IMR-90 (cell line): ENCODE data around the gene FAM20B. TPM values are rescaled to one million over a fixed set of nuclear protein-coding genes. Genes with fewer than 3 reads are reported as not detected.

Experiments used
- ATAC-seq: fragments of 200-7000 bp; cut with Tn5 transposase; 2 replicates; pipeline ENCODE4 v1.9.1; 2020; ENCODE audit warnings: low read depth, mild to moderate bottlenecking, moderate library complexity
- BruUV-seq: library from RNA; stranded (reverse); fragments of 400-500 nt; replicated peaks from 2 replicates; lab custom pipeline; 2021; lab: Mats Ljungman, UMichigan
- CTCF ChIA-PET: fragments of 300-600 bp; formaldehyde crosslinking; extraction: SDS; loops from one replicate; lab custom pipeline; 2021; ENCODE audit warnings: antibody characterized with exemption; lab: Yijun Ruan, JAX
- POLR2A ChIA-PET: fragments of 300-600 bp; sonication (Branson Sonifier 250); formaldehyde crosslinking; loops from one replicate; lab custom pipeline; 2022; ENCODE audit warnings: antibody characterized with exemption; ENCODE audit not compliant: unreplicated experiment; lab: Charles Lee
- DNase-seq: peaks from one replicate; pipeline ENCODE4 v3.0.0; 2013
- H2AFZ ChIP-seq: replicated peaks from 2 replicates; pipeline ENCODE3; 2013; ENCODE audit warnings: low read length, mild to moderate bottlenecking; ENCODE audit not compliant: poor library complexity
- H2AK5ac ChIP-seq: 2 replicates; pipeline ENCODE4 v1.6.1; 2013; ENCODE audit warnings: low read depth, low read length, inconsistent platforms
- H2AK9ac ChIP-seq: replicated peaks from 2 replicates; pipeline ENCODE3; 2013; ENCODE audit warnings: mild to moderate bottlenecking, low read depth, low read length, moderate library complexity; ENCODE audit not compliant: poor library complexity
- H2BK120ac ChIP-seq: 2 replicates; pipeline ENCODE4 v1.6.1; 2013; ENCODE audit warnings: low read depth, low read length, inconsistent platforms
- H2BK15ac ChIP-seq: 3 replicates; pipeline ENCODE4 v1.6.1; 2013; ENCODE audit warnings: low read depth, low read length, inconsistent platforms
- H2BK20ac ChIP-seq: 2 replicates; pipeline ENCODE4 v1.6.1; 2013; ENCODE audit warnings: low read depth, mild to moderate bottlenecking, inconsistent platforms, low read length, moderate library complexity
- H2BK5ac ChIP-seq: 2 replicates; pipeline ENCODE4 v1.6.1; 2013; ENCODE audit warnings: mild to moderate bottlenecking, low read depth, low read length, inconsistent platforms; ENCODE audit not compliant: poor library complexity, severe bottlenecking
- H3K14ac ChIP-seq: replicated peaks from 2 replicates; pipeline ENCODE4 v1.6.1; 2013; ENCODE audit warnings: low read depth, low read length, inconsistent platforms
- H3K18ac ChIP-seq: 2 replicates; pipeline ENCODE4 v1.6.1; 2013; ENCODE audit warnings: low read depth, low read length, control low read depth
- H3K23ac ChIP-seq: 2 replicates; pipeline ENCODE4 v1.6.1; 2013; ENCODE audit warnings: low read depth, low read length, inconsistent platforms
- H3K27ac ChIP-seq: 2 replicates; pipeline ENCODE4 v1.5.1; 2013; ENCODE audit warnings: mild to moderate bottlenecking, control low read depth, low read length; ENCODE audit not compliant: insufficient read depth
- H3K27me3 ChIP-seq: 2 replicates; pipeline ENCODE4 v1.6.1; 2013; ENCODE audit warnings: low read length; ENCODE audit not compliant: control insufficient read depth, insufficient read depth
- H3K36me3 ChIP-seq: 2 replicates; pipeline ENCODE4 v1.6.1; 2013; ENCODE audit warnings: low read length, mixed read lengths; ENCODE audit not compliant: control insufficient read depth, insufficient read depth
- H3K4ac ChIP-seq: 2 replicates; pipeline ENCODE4 v1.6.1; 2013; ENCODE audit warnings: low read depth, low read length, inconsistent platforms
- H3K4me1 ChIP-seq: 2 replicates; pipeline ENCODE4 v1.6.1; 2013; ENCODE audit warnings: low read length, mixed read lengths; ENCODE audit not compliant: control insufficient read depth, insufficient read depth
- H3K4me2 ChIP-seq: 2 replicates; pipeline ENCODE4 v1.6.1; 2013; ENCODE audit warnings: low read depth, mild to moderate bottlenecking, control low read depth, low read length, moderate library complexity
- H3K4me3 ChIP-seq: 2 replicates; pipeline ENCODE4 v1.5.1; 2013; ENCODE audit warnings: low read depth, mild to moderate bottlenecking, control low read depth, low read length, moderate library complexity; ENCODE audit not compliant: insufficient read depth
- H3K56ac ChIP-seq: 2 replicates; pipeline ENCODE4 v1.6.1; 2013; ENCODE audit warnings: low read length, inconsistent platforms; ENCODE audit not compliant: insufficient read depth; ENCODE audit errors: extremely low read depth
- H3K79me1 ChIP-seq, 2 experiments: 2 replicates each; pipeline ENCODE4 v1.6.1; 2013; ENCODE audit warnings: low read length in 2 of 2, inconsistent platforms in 1 of 2, low read depth in 1 of 2
- H3K9ac ChIP-seq: 2 replicates; pipeline ENCODE4 v1.6.1; 2013; ENCODE audit warnings: low read depth, low read length, control low read depth
- H3K9me1 ChIP-seq: 2 replicates; pipeline ENCODE4 v1.6.1; 2013; ENCODE audit warnings: low read length, inconsistent platforms; ENCODE audit not compliant: insufficient read depth
- H3K9me3 ChIP-seq: 2 replicates; pipeline ENCODE4 v1.6.1; 2013; ENCODE audit warnings: low read length; ENCODE audit not compliant: control insufficient read depth, insufficient read depth
- H4K20me1 ChIP-seq: 2 replicates; pipeline ENCODE4 v1.6.1; 2013; ENCODE audit warnings: low read length, inconsistent platforms; ENCODE audit not compliant: insufficient read depth
- H4K5ac ChIP-seq: 2 replicates; pipeline ENCODE4 v1.6.1; 2013; ENCODE audit warnings: mild to moderate bottlenecking, low read depth, low read length, control low read depth
- H4K8ac ChIP-seq, 2 experiments: 2 replicates each; pipeline ENCODE4 v1.6.1; 2013; ENCODE audit warnings: low read depth in 2 of 2, low read length in 2 of 2, control low read depth in 1 of 2, inconsistent platforms in 1 of 2
- H4K91ac ChIP-seq: 2 replicates; pipeline ENCODE4 v1.6.1; 2013; ENCODE audit warnings: low read depth, low read length, inconsistent platforms; ENCODE audit not compliant: insufficient read depth
- CEBPB ChIP-seq: IDR thresholded peaks from 2 replicates; pipeline ENCODE4 v1.6.1; 2012; ENCODE audit warnings: low read depth, low read length, improper control_type of control experiment
- dilution Hi-C: fragments of 300-500 bp; cut with HindIII; formaldehyde crosslinking; loops from one replicate; pipeline ENCODE4 v1.14.3; 2018; ENCODE audit warnings: low sequenced_read_pairs; ENCODE audit not compliant: unreplicated experiment
- in situ Hi-C: fragments of 300-500 bp; cut with MboI; formaldehyde crosslinking; loops from 3 replicates; pipeline ENCODE4 v1.14.3; 2019; ENCODE audit warnings: low sequenced_read_pairs, inconsistent platforms, mixed read lengths
- intact Hi-C: fragments of 100-400 bp; cut with micrococcal nuclease; formaldehyde crosslinking; loops from 2 replicates; pipeline ENCODE4 v1.10.0; 2022
- polyA plus RNA-seq, 3 experiments: library from polyadenylated mRNA; depleted of rRNA; stranded (reverse); fragments of >200 nt; gene quantifications; 2 replicates each; pipeline ENCODE4 v1.2.3, GENCODE V29; 2012; ENCODE audit warnings: low replicate concordance in 1 of 3
- total RNA-seq: library from RNA; depleted of rRNA; stranded (reverse); fragments of >200 nt; gene quantifications from 2 replicates; pipeline ENCODE4 v1.2.3, GENCODE V29; 2012

Gene FAM20B
- total and polyA plus RNA-seq, 2 of the 4 experiments (the other 2 are of a cell fraction): 17.1 to 38.4 TPM

GRCh38 chr1:179047636-179047997 lies 21.9 kb downstream of the FAM20B start:
- ATAC-seq (no peak), DNase-seq (no peak)
- H2BK20ac ChIP-seq: no peak overlapping the region
- H3K56ac ChIP-seq: no peak overlapping the region
- no peak overlapping the region for H3K9ac ChIP-seq
- peaks cover 19 to 33% of the 10 kb centered on the region in 2 experiments for H3K79me1 ChIP-seq
- H4K20me1 ChIP-seq: peaks cover 3% of the 10 kb centered on the region
- BruUV-seq: no TSS peak
- H2BK120ac ChIP-seq: no peak overlapping the region
- no peak overlapping the region for H2BK5ac ChIP-seq
- no peak overlapping the region for H3K18ac ChIP-seq
- H2BK15ac ChIP-seq: no peak overlapping the region
- H4K91ac ChIP-seq: no peak overlapping the region
- H3K27me3 ChIP-seq: no peaks in the 10 kb centered on the region
- H4K5ac ChIP-seq: no peak overlapping the region
- TF ChIP-seq CEBPB: no peak
- H3K36me3 ChIP-seq: no peaks in the 10 kb centered on the region
- no peak overlapping the region for H4K8ac ChIP-seq
- dilution Hi-C loops: no loop called here
- H3K4ac ChIP-seq: no peak overlapping the region
- no peak overlapping the region for H2AK9ac ChIP-seq
- H2AFZ ChIP-seq: no peak overlapping the region
- H2AK5ac ChIP-seq: no peak overlapping the region
- H3K9me1 ChIP-seq: peaks cover 6% of the 10 kb centered on the region; the same call in 1 of the 2 replicates
- no peak overlapping the region for H3K14ac ChIP-seq
- in situ Hi-C loops: no loop called here
- H3K4me3 ChIP-seq: no peak overlapping the region
- H3K4me1 ChIP-seq: peaks cover 3% of the 10 kb centered on the region
- H3K27ac ChIP-seq: no peak overlapping the region
- H3K4me2 ChIP-seq: no peak overlapping the region
- POLR2A ChIA-PET: no interaction called here
- CTCF ChIA-PET: no interaction called here
- no peaks in the 10 kb centered on the region for H3K9me3 ChIP-seq
- intact Hi-C loops: no loop called here
- H3K23ac ChIP-seq: no peak overlapping the region
